Smooth muscle cell (in vitro differentiated cells): ENCODE data around the gene CRYBA1. TPM values are rescaled to one million over a fixed set of nuclear protein-coding genes. Genes with fewer than 3 reads are reported as not detected.
A peak's percentile ranks its signal among the peaks of the same experiment; 100 is the strongest.

Experiments used
- DNase-seq: peaks from one replicate; lab custom pipeline; 2025; ENCODE audit not compliant: unreplicated experiment; lab: John Stamatoyannopoulos, UW
- H2AFZ ChIP-seq: fragments of 200-600 bp; sonication (generic); 2 replicates; pipeline ENCODE4 v1.6.0; 2016; ENCODE audit warnings: antibody characterized with exemption, low read depth, mild to moderate bottlenecking
- H3F3A ChIP-seq: fragments of 200-600 bp; sonication (generic); 2 replicates; pipeline ENCODE4 v1.6.0; 2017; ENCODE audit warnings: antibody characterized with exemption, low read depth
- H3K27ac ChIP-seq: fragments of 200-600 bp; sonication (generic); 2 replicates; pipeline ENCODE4 v1.5.1; 2016; ENCODE audit warnings: low read depth, mild to moderate bottlenecking
- H3K27me3 ChIP-seq: fragments of 200-600 bp; sonication (generic); 2 replicates; pipeline ENCODE4 v1.6.1; 2016; ENCODE audit warnings: low read depth, mild to moderate bottlenecking
- H3K36me3 ChIP-seq: fragments of 200-600 bp; sonication (generic); 2 replicates; pipeline ENCODE4 v1.5.1; 2016; ENCODE audit warnings: low read depth
- H3K4me1 ChIP-seq: fragments of 200-600 bp; sonication (generic); 2 replicates; pipeline ENCODE4 v1.5.1; 2016; ENCODE audit warnings: low read depth
- H3K4me2 ChIP-seq: fragments of 200-600 bp; sonication (generic); 2 replicates; pipeline ENCODE4 v1.6.0; 2016; ENCODE audit warnings: mild to moderate bottlenecking
- H3K4me3 ChIP-seq: fragments of 200-600 bp; sonication (generic); 2 replicates; pipeline ENCODE4 v1.5.1; 2016; ENCODE audit warnings: mild to moderate bottlenecking
- H3K79me2 ChIP-seq: fragments of 200-600 bp; sonication (generic); 2 replicates; pipeline ENCODE4 v1.6.0; 2016; ENCODE audit warnings: low read depth, mild to moderate bottlenecking
- H3K9ac ChIP-seq: fragments of 200-600 bp; sonication (generic); 2 replicates; pipeline ENCODE4 v1.6.0; 2016; ENCODE audit warnings: low read depth
- H3K9me3 ChIP-seq: fragments of 200-600 bp; sonication (generic); replicated peaks from 2 replicates; pipeline ENCODE4 v1.5.1; 2016; ENCODE audit warnings: low read depth
- H4K20me1 ChIP-seq: fragments of 200-600 bp; sonication (generic); 2 replicates; pipeline ENCODE4 v1.6.0; 2016; ENCODE audit warnings: low read depth
- CTCF ChIP-seq: fragments of 200-600 bp; sonication (generic); IDR thresholded peaks from 2 replicates; pipeline ENCODE4 v1.5.1; 2017; ENCODE audit warnings: borderline replicate concordance, mild to moderate bottlenecking, antibody characterized with exemption; ENCODE audit not compliant: insufficient read depth, poor library complexity, severe bottlenecking
- WGBS: methylation state at CpG from one replicate; pipeline ENCODE4 v1.1.7; 2016; ENCODE audit warnings: low lambda C conversion rate; 5-methylcytosine and 5-hydroxymethylcytosine counted together
- polyA plus RNA-seq: library from polyadenylated mRNA; unstranded; fragments of >200 nt; fragmentation: Nextera tagmentation; extraction: Ambion mirVana; gene quantifications from 2 replicates; pipeline ENCODE4 v1.2.1, GENCODE V29; 2016
- total RNA-seq: library from RNA; depleted of rRNA; stranded (reverse); fragments of >200 nt; gene quantifications from 2 replicates; pipeline ENCODE4 v1.2.3, GENCODE V29; 2014

CRYBA1 gene
- total and polyA plus RNA-seq, 2 experiments from 2014 or later, result not detected

DNA sequence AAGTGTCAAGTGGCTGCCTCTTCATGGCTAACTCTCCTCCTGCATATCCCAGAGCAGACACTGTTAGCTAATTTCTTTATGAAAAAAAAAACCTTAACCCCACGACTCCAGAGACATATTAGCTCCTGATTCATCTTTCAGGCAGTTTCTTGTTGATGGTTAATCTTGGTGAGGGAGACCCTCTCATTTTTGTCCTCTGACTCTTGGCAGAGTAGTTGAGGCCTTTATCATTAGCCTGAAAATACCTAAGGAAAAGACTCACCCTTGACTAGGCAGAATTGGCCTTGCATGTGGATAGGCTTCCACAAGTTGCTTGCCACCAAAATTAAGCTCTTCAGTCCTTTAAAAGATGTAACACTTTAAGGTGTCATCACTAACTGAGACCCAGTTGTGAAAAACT is 4.0 kb downstream of the CRYBA1 start:
- no peak for DNase-seq
- TF ChIP-seq CTCF, result no peak
- H3K4me1 ChIP-seq, result peaks cover 12% of the 10 kb centered on the region
- no peaks in the 10 kb centered on the region for H3K36me3 ChIP-seq
- H3K4me2 ChIP-seq, result no peak overlapping the region
- H3K9ac ChIP-seq, result no peak overlapping the region
- H3K79me2 ChIP-seq, result no peaks in the 10 kb centered on the region
- no peaks in the 10 kb centered on the region for H3K27me3 ChIP-seq
- H3F3A ChIP-seq, result peaks cover 19% of the 10 kb centered on the region
- no peaks in the 10 kb centered on the region for H3K9me3 ChIP-seq
- H3K4me3 ChIP-seq, result no peak overlapping the region
- no peak overlapping the region for H2AFZ ChIP-seq
- peak overlapping the region; percentile 42 for H3K27ac ChIP-seq
- peaks cover 33% of the 10 kb centered on the region for H4K20me1 ChIP-seq
- whole genome bisulfite sequencing, result 20% methylated on average over 1 of the region's 1 CpG

GRCh38 chr17:29251184-29251583 is 4.5 kb downstream of the CRYBA1 start:
- H3K4me1 ChIP-seq, result peaks cover 7% of the 10 kb centered on the region

GRCh38 chr17:29252101-29252791 is 5.6 kb downstream of the CRYBA1 start:
- H3K79me2 ChIP-seq, result no peaks in the 10 kb centered on the region
- H3K4me2 ChIP-seq, result no peak overlapping the region
- H4K20me1 ChIP-seq, result peaks cover 48% of the 10 kb centered on the region
- H3K9me3 ChIP-seq, result no peaks in the 10 kb centered on the region
- H3K9ac ChIP-seq, result no peak overlapping the region
- no peak overlapping the region for H3K4me3 ChIP-seq
- peaks cover 15% of the 10 kb centered on the region for H3F3A ChIP-seq
- H3K27me3 ChIP-seq, result no peaks in the 10 kb centered on the region
- H3K36me3 ChIP-seq, result no peaks in the 10 kb centered on the region
- no peak for DNase-seq
- no peaks in the 10 kb centered on the region for H3K4me1 ChIP-seq
- TF ChIP-seq CTCF, result peak; percentile 49
- WGBS, result 73% methylated on average over 7 of the region's 7 CpGs
- H2AFZ ChIP-seq, result no peak overlapping the region
- peak overlapping the region; percentile 1 for H3K27ac ChIP-seq

More at GRCh38 chr17:29251184-29251583, 4.5 kb downstream of the CRYBA1 start:
- Histone ChIP-seq H4K20me1 (peaks cover 38% of the 10 kb centered on the region), H3K4me2 (no peak overlapping the region), H3K27me3 (no peaks in the 10 kb centered on the region), H3F3A (peaks cover 19% of the 10 kb centered on the region), H3K36me3 (no peaks in the 10 kb centered on the region), H2AFZ (no peak overlapping the region), H3K27ac (peak overlapping the region; percentile 42), H3K9ac (no peak overlapping the region), H3K4me3 (no peak overlapping the region), H3K79me2 (no peaks in the 10 kb centered on the region), H3K9me3 (no peaks in the 10 kb centered on the region)
- TF ChIP-seq CTCF, result no peak
- no peak for DNase-seq
- 85% methylated on average over 2 of the region's 2 CpGs for WGBS

- Histone ChIP-seq H3K36me3 (no peaks in the 10 kb centered on the region), H2AFZ (no peak overlapping the region), H3K27me3 (no peaks in the 10 kb centered on the region), H3K27ac (no peak overlapping the region), H4K20me1 (peaks cover 56% of the 10 kb centered on the region), H3F3A (peaks cover 15% of the 10 kb centered on the region), H3K79me2 (no peaks in the 10 kb centered on the region), H3K4me2 (no peak overlapping the region), H3K9ac (no peak overlapping the region), H3K9me3 (no peaks in the 10 kb centered on the region), H3K4me1 (no peaks in the 10 kb centered on the region), H3K4me3 (no peak overlapping the region)
- no peak for TF ChIP-seq CTCF
- WGBS, result 98% methylated on average over 2 of the region's 2 CpGs
- DNase-seq, result no peak
These were observed 6.4 kb downstream of the CRYBA1 start for GRCh38 chr17:29253037-29253436.
